C1 segment of cervical spinal cord (tissue), 14 donors: Measurements from ENCODE around the gene VMAC.

Experiments used
- DNase-seq, 14 donors: peaks; one replicate each; lab custom pipeline; 2025; lab: John Stamatoyannopoulos, UW

The VMAC gene

GRCh38 chr19:5903624-5904351 is 884 bp upstream of the VMAC start, which contains the start of gene NDUFA11:
Gene NDUFA11 (minus strand): TSS chr19:5903790. CDS start chr19:5903708, 82 bp downstream.
- DNase-seq: peak; percentile 95 to 100 (median 99)

- no peak for DNase-seq
These were observed 574 bp downstream of the VMAC start for GRCh38 chr19:5905114-5905778.

- DNase-seq: no peak
These were observed 2.6 kb downstream of the VMAC start for GRCh38 chr19:5907241-5907640.

GRCh38 chr19:5908773-5909442 is 4.2 kb downstream of the VMAC start:
- no peak for DNase-seq

GRCh38 chr19:5910638-5910907 is 5.9 kb downstream of the VMAC start:
- DNase-seq: no peak

GRCh38 chr19:5911366-5911765 is 6.7 kb downstream of the VMAC start:
- DNase-seq: no peak

- DNase-seq: peak in 9 of 14 donors; percentile 8 to 79 (median 37)
These were observed 9.2 kb downstream of the VMAC start, which contains the start of gene CAPS for GRCh38 chr19:5913739-5914357. Gene CAPS (plus strand): TSS chr19:5914254. CDS start chr19:5914407, 153 bp downstream.

- no peak for DNase-seq
These were observed 9.7 kb downstream of the VMAC start for GRCh38 chr19:5914358-5914774.

GRCh38 chr19:5914946-5915781 is 10.5 kb downstream of the VMAC start:
- no peak for DNase-seq

GRCh38 chr19:5915782-5916165 is 11.1 kb downstream of the VMAC start:
- DNase-seq: no peak

- no peak for DNase-seq
These were observed 11.6 kb downstream of the VMAC start for GRCh38 chr19:5916181-5916708.

GRCh38 chr19:5917431-5918107 is 12.9 kb downstream of the VMAC start:
- no peak for DNase-seq

- DNase-seq: no peak
These were observed 13.9 kb downstream of the VMAC start for GRCh38 chr19:5918463-5919079.

GRCh38 chr19:5921516-5922160 is 17.0 kb downstream of the VMAC start:
- no peak for DNase-seq

- no peak for DNase-seq
These were observed 17.5 kb downstream of the VMAC start for GRCh38 chr19:5922161-5922545.

- no peak for DNase-seq
These were observed 18.7 kb downstream of the VMAC start for GRCh38 chr19:5923356-5923755.

- no peak for DNase-seq
These were observed 21.3 kb downstream of the VMAC start for GRCh38 chr19:5925830-5926427.

GRCh38 chr19:5926641-5927440 is 22.2 kb downstream of the VMAC start:
- DNase-seq: peak in 1 of 14 donors; percentile 51
